Left ventricle myocardium superior (tissue), 1 donor: ENCODE results near the gene SLC5A1. TPM values are rescaled to one million over a fixed set of nuclear protein-coding genes. Genes with fewer than 3 reads are reported as not detected.
A peak's percentile ranks its signal among the peaks of the same experiment; 100 is the strongest.

ENCODE experiments used
- ATAC-seq: fragments of 200-7000 bp; cut with Tn5 transposase; one replicate; pipeline ENCODE4 v1.9.1; 2020; ENCODE audit warnings: mild to moderate bottlenecking, moderate library complexity
- DNase-seq: peaks from one replicate; pipeline ENCODE4 v3.0.0-alpha.2; 2020
- intact Hi-C: fragments of 100-400 bp; cut with micrococcal nuclease; formaldehyde crosslinking; loops from one replicate; pipeline ENCODE4 v1.11.0; 2022
- total RNA-seq: library from RNA; stranded (reverse); fragmentation: NEBNext Ultra II Directional; extraction: Animal tissue kit (Norgen Biotek cat#: 25700); gene quantifications from one replicate; pipeline ENCODE4 v1.2.1, GENCODE V29; 2021
- donor health status: DM: no; HTN: yes; CAD: no; lungs with severe emphysema.

The SLC5A1 gene
- total RNA-seq, 1 donor from 2014 or later, result 223 TPM

- ATAC-seq, result peak; percentile 49
- intact Hi-C loops, result no loop called here
- DNase-seq, result no peak
Observed at GRCh38 chr22:32079130-32080089, 36.3 kb downstream of the SLC5A1 start.

- DNase-seq (no peak), ATAC-seq (peak; percentile 43)
- intact Hi-C loops, result no loop called here
Observed at GRCh38 chr22:32080904-32081303, 37.8 kb downstream of the SLC5A1 start.

GRCh38 chr22:32082331-32082730 is 39.3 kb downstream of the SLC5A1 start:
- no peak for DNase-seq
- intact Hi-C loops, result no loop called here
- no peak for ATAC-seq

DNA sequence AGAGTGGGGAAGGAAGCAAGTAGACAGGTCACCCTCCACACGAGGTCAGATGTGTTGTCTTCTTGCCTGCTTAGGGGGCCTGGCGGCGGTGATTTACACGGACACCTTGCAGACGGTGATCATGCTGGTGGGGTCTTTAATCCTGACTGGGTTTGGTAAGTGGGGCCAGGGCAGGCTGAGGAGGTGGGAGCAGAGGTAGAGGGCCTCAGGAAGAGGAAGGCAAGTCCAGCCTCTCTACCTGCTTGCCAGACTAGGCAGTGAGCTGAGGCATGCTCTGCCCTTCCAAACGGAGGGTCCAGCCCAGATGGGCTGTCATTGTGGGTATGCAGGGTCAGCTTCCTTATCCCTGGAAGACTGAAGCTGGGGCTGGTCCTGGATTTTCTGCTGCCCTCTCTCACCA is 39.9 kb downstream of the SLC5A1 start:
- ATAC-seq, result no peak
- intact Hi-C loops, result no loop called here

DNA sequence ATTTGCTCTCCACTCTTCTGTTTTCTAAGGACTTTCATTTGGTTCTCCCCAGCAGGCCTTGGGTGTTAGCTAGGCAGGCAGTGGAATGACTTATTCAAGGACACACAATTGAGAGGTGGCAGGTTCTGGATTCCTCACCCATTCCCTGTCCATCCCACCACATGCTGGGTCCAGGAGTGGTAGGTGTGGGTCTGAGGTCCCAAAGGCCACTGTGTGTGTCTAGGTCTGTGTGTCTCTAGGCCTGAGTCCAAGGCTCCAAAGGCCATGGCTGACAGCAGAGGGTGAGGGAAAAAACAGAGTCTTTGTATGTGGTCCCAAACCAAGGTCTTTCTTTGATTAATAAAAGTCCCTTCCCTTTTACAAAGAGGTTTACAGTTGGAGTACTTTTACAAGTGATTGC is 40.8 kb downstream of the SLC5A1 start:
- intact Hi-C loops, result no loop called here
- ATAC-seq (no peak), DNase-seq (no peak)

More for the DNA sequence above, 39.9 kb downstream of the SLC5A1 start:
- DNase-seq, result no peak

DNA sequence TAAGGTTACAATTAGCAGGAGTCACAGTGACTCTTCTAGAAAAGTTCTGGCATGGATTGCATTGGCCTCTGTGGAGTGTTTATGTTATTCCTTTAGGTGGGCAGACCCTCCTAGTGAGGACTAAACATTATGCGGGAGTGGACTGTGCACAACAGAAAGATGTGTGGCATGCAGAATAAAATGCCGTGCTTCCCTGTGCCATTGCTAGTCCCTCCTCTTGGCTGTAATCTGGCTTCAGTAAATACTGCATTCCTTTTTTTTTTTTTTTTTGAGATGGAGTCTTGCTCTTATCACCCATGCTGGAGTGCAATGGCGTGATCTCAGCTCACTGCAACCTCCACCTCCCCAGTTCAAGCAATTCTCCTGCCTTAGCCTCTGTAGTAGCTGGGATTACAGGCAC is 45.0 kb downstream of the SLC5A1 start:
- DNase-seq (no peak), ATAC-seq (peak; percentile 58)
- intact Hi-C loops, result no loop called here

DNA sequence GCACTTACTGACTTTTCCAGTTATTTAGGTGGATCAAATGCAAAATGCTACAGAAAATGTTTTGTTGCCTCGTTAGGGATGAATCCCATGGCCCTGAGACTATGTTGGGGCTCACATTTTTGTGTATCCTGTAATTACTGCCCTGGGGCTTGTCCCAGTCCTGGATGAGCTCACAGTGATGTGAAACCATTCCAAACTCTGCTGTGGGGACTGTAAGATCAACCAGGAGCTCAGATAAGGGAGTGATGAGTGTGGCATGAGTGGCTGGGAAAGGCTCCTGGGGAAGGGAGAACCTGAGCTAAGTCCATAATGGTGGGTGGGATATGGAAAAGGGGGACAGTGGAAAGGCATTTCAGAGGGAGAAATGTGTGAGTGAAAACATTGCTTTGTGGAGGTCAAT is 54.0 kb downstream of the SLC5A1 start:
- ATAC-seq (peak; percentile 92), DNase-seq (no peak)
- intact Hi-C loops, result loop anchor here (10.0 kb wide), 1 partner anchor 122 kb away; no protein-coding TSS in a partner anchor

DNA sequence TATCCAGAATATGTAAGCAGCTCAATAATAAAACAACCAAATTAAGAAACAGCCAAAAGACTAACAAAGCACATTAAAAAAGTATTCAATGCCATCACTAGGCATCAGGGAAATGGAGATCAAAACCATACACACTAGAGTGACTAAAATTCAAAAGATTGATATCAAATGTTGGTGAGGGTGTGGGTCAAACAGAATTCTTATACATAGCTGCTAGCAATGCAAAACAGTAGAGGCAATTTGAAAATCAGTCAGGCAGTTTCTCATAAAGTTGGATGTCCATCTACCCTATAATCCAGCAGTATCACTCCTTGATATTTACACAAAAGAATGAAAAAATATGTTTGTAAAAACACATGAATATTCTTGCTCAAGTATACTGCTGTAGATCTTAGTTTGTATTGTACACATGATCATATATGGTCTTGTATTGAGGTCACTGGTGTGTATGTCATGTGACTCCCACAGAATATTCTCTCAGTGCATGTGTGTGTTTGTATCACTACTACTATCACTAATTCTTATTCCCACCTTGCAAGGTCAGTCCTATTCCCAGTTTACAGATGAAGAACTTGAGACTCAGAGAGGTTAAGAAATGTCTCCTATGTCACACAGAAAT is 54.9 kb downstream of the SLC5A1 start:
- ATAC-seq, result no peak
- intact Hi-C loops, result loop anchor here (10.0 kb wide), 1 partner anchor 123 kb away; no protein-coding TSS in a partner anchor
- DNase-seq, result no peak

- no peak for DNase-seq
- ATAC-seq, result no peak
- intact Hi-C loops, result no loop called here
Observed at GRCh38 chr22:32100711-32101110, 57.6 kb downstream of the SLC5A1 start.

DNA sequence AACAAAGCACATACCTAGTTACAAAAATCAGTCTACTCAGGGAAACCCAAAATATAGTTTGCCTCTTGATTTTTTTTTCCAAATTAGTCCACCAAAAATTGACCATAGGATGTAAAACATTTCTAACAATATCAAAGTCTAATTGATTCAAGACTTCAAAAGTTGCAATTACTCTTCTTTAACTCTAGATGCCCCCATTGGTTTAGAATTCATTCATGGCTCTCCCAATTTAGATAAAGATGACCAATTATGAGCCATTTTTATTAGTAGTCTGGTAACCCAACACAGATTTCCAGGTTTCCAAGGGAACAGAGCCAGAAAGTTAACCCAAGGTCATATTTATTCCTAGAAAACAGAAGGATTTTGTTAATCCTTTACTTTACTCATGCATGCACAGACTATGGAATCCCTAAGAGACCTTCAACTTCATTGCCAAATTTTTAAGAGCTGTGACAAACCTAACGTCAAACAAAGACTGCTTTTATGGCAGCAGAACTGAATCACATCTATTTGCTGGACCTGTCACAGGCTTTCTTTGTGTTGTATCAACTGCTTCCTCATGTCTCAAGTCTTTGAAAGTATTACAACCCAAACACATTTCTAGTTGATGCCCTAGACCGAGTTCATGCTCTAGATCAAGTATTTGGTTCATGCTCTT is 60.7 kb downstream of the SLC5A1 start:
- ATAC-seq, result no peak
- no peak for DNase-seq
- intact Hi-C loops, result no loop called here

DNA sequence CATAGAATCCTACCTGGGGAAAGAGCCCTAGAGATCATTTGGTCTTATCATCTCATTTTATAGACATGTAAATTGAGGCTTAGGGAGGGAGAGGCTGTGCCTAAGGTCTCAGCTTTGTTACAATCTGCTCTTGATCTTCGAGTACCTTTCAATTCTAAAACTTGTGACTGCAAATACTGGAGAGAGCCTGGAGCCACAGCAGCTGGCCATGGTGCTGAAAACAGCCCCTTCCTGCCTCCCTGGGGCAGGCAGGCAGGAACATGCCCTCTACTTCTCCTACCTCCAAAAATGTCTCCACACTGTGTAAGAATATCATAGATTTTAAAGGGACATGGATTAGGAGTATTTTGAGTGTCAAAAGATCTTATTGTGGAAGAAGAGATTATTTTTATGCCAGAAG is 63.9 kb downstream of the SLC5A1 start:
- no peak for ATAC-seq

DNA sequence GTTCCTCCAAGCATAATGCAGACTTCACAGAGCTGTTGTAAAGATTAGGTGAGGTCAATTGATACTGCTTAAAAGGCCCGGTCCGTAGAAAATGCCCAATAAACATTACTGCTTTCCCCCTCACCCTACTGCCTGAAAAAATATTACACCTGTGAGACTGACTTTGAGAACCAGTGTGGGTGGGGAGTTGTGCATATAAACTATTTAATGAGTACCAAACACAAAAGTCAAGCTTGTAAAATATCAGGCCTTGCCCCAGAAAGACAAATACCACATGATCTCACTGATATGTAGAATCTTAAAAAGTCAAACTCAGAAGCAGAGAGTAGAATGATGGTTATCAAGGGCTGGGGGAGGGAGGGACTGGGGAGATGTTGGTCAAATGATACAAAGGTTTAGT is 69.3 kb downstream of the SLC5A1 start:
- intact Hi-C loops, result no loop called here

More for the DNA sequence above, 63.9 kb downstream of the SLC5A1 start:
- intact Hi-C loops, result no loop called here
- no peak for DNase-seq

GRCh38 chr22:32119568-32120235 is 76.6 kb downstream of the SLC5A1 start:
- peak; percentile 25 for ATAC-seq
- intact Hi-C loops, result no loop called here
- DNase-seq, result no peak

More for the DNA sequence above, 69.3 kb downstream of the SLC5A1 start:
- ATAC-seq (no peak), DNase-seq (no peak)

DNA sequence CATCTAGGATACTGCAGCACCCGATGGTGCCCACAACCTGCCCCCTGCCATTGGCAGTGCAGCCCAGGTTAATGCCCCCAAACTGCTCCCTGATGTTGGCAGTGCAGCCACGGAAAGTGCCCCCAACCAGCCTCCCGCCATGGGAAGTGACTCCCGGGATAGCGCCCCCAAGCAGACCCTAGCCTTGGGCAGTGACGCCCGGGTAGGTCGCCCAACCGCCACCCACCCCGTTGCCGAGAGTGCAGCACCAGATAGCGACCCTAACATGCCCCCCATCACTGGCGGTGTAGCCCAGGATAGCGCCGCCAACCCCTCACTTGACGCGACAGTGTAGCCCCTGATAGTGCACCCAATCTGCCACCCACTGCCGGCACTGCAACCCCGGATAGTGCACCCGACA is 77.5 kb downstream of the SLC5A1 start:
- DNase-seq, result no peak
- ATAC-seq, result no peak
- intact Hi-C loops, result no loop called here

GRCh38 chr22:32122899-32123298 is 79.8 kb downstream of the SLC5A1 start:
- ATAC-seq (no peak), DNase-seq (no peak)
- intact Hi-C loops, result no loop called here

GRCh38 chr22:32123657-32124056 is 80.6 kb downstream of the SLC5A1 start:
- no peak for ATAC-seq
- DNase-seq, result no peak
- intact Hi-C loops, result no loop called here

GRCh38 chr22:32127904-32128303 is 84.8 kb downstream of the SLC5A1 start:
- no peak for ATAC-seq
- intact Hi-C loops, result no loop called here
- DNase-seq, result no peak

DNA sequence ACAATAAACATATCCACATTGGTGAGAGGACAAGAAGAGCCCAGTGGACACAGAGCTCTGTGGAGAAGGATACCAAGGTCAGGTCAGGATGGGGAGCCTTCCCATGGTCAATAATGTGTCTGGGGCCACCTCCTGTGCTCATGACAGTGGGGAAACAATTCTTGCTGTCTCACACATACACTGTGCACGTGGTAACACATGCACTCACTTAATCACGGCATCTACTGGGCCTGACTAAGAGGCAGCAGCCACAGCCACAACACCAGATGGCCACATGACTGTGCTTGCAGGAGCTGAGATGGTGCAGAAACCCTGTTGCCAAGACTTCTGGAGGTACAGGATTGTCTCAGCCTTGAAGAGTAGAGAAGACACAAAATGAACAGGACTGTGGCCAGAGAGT is 87.4 kb downstream of the SLC5A1 start:
- DNase-seq (no peak), ATAC-seq (no peak)
- intact Hi-C loops, result no loop called here

DNA sequence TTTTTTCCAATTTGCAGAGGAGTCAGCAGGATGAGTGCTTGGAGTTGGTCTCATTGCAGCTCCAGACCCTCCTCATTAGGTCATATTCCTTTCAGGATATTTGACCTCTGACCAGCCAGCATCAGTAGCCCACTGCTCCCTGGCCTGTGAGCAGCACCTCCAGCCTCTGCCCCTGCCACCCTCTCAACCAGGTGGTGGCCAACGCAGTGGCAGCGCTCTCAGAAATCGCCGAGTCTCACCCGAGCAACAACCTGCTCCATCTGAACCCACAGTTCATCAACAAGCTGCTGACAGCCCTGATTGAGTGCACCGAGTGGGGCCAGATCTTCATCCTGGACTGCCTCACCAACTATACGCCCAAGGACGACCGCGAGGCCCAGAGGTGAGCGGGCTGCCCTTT is 89.1 kb downstream of the SLC5A1 start:
- intact Hi-C loops, result no loop called here
- no peak for ATAC-seq
- no peak for DNase-seq
